Endothelial cell of umbilical vein (primary cell): ENCODE measurements around the gene HMMR. TPM values are rescaled to one million over a fixed set of nuclear protein-coding genes. Genes with fewer than 3 reads are reported as not detected.

ENCODE experiments used
- BruUV-seq: library from RNA; stranded (reverse); fragments of 400-500 nt; replicated peaks from 2 replicates; lab custom pipeline; 2021; lab: Mats Ljungman, UMichigan
- CTCF ChIA-PET: fragments of 300-600, 350-600 bp; sonication (Branson Sonifier 250); formaldehyde crosslinking; loops from one replicate; lab custom pipeline; 2021; ENCODE audit warnings: antibody characterized with exemption, inconsistent platforms; lab: Charles Lee
- POLR2A ChIA-PET: fragments of 300-600, 350-600 bp; sonication (Branson Sonifier 250); formaldehyde crosslinking; loops from one replicate; lab custom pipeline; 2021; ENCODE audit warnings: antibody characterized with exemption, inconsistent platforms; lab: Charles Lee
- DNase-seq: peaks from one replicate; pipeline ENCODE4 v3.0.0-alpha.2; 2011; ENCODE audit warnings: low read depth, low spot score
- FAIRE-seq: peaks from 2 replicates; lab custom pipeline; 2011; peaks lifted over from hg19 to GRCh38; lab: Jason Lieb, UNC
- H2AFZ ChIP-seq: 2 replicates; pipeline ENCODE4 v1.6.0; 2012; ENCODE audit warnings: low read depth, low read length, control low read depth, inconsistent platforms
- H3K27ac ChIP-seq: 2 replicates; pipeline ENCODE4 v1.5.1; 2011; ENCODE audit warnings: low read depth, mild to moderate bottlenecking, control low read depth, low read length, moderate library complexity; ENCODE audit not compliant: insufficient read depth
- H3K27me3 ChIP-seq, 2 experiments: 2 replicates each; pipeline versions ENCODE4 v1.6.0 to v1.6.1; 2011; ENCODE audit warnings: low read length in 2 of 2, mixed read lengths in 1 of 2; ENCODE audit not compliant: control insufficient read depth in 2 of 2, insufficient read depth in 2 of 2
- H3K36me3 ChIP-seq, 2 experiments: 2 replicates in 1 of 2; 3 replicates in 1 of 2; pipeline ENCODE4 v1.5.1; 2011; ENCODE audit warnings: low read length in 2 of 2, mild to moderate bottlenecking in 1 of 2, moderate library complexity in 1 of 2; ENCODE audit not compliant: control insufficient read depth in 2 of 2, insufficient read depth in 2 of 2; ENCODE audit errors: extremely low read depth in 1 of 2
- H3K4me1 ChIP-seq: 3 replicates; pipeline ENCODE4 v1.5.1; 2011; ENCODE audit warnings: mild to moderate bottlenecking, low read length; ENCODE audit not compliant: control insufficient read depth, insufficient read depth; ENCODE audit errors: extremely low read depth
- H3K4me2 ChIP-seq: 2 replicates; pipeline ENCODE4 v1.6.1; 2011; ENCODE audit warnings: low read length, control low read depth, mixed read lengths; ENCODE audit not compliant: insufficient read depth
- H3K4me3 ChIP-seq, 3 experiments: fragments of 200-600 bp in 1 of 3; sonication (generic), shearing (Covaris generic) in 1 of 3; replicated peaks in 1 of 3; 2 replicates each; pipeline ENCODE4 v1.5.1; 2011 to 2016; ENCODE audit warnings: control low read depth in 3 of 3, low read length in 3 of 3, mild to moderate bottlenecking in 2 of 3, inconsistent platforms in 1 of 3, low read depth in 1 of 3, moderate library complexity in 1 of 3; ENCODE audit not compliant: insufficient read depth in 1 of 3
- H3K79me2 ChIP-seq: 2 replicates; pipeline ENCODE4 v1.6.0; 2012; ENCODE audit warnings: low read length, inconsistent platforms; ENCODE audit not compliant: control insufficient read depth, insufficient read depth
- H3K9ac ChIP-seq: replicated peaks from 2 replicates; pipeline ENCODE3; 2011; ENCODE audit warnings: low read length, control low read depth; ENCODE audit not compliant: insufficient read depth; ENCODE audit errors: extremely low read depth
- H3K9me1 ChIP-seq: replicated peaks from 3 replicates; pipeline ENCODE4 v1.6.0; 2011; ENCODE audit warnings: mild to moderate bottlenecking, low read length; ENCODE audit not compliant: control insufficient read depth, insufficient read depth; ENCODE audit errors: extremely low read depth
- H3K9me3 ChIP-seq: replicated peaks from 2 replicates; pipeline ENCODE4 v1.5.1; 2012; ENCODE audit warnings: low read length, inconsistent platforms; ENCODE audit not compliant: control insufficient read depth, insufficient read depth
- H4K20me1 ChIP-seq: replicated peaks from 2 replicates; pipeline ENCODE3; 2011; ENCODE audit warnings: mild to moderate bottlenecking, low read length; ENCODE audit not compliant: control insufficient read depth, insufficient read depth; ENCODE audit errors: extremely low read depth
- GATA2 ChIP-seq: IDR thresholded peaks from 2 replicates; pipeline ENCODE4 v1.7.0; 2011; ENCODE audit warnings: low read depth, mild to moderate bottlenecking, moderate library complexity, mixed read lengths, low read length; ENCODE audit not compliant: insufficient read length, insufficient read depth
- JUN ChIP-seq: IDR thresholded peaks from 2 replicates; pipeline ENCODE4 v1.6.1; 2011; ENCODE audit warnings: borderline replicate concordance, low read depth; ENCODE audit not compliant: insufficient read length, insufficient read depth
- MAX ChIP-seq: IDR thresholded peaks from 2 replicates; pipeline ENCODE4 v1.6.1; 2011; ENCODE audit not compliant: insufficient read depth, insufficient read length
- POLR2A ChIP-seq: IDR thresholded peaks from 2 replicates; pipeline ENCODE4 v1.6.1; 2012; ENCODE audit warnings: low read depth, mild to moderate bottlenecking, control low read depth, low read length
- POLR2AphosphoS5 ChIP-seq: IDR thresholded peaks from 2 replicates; pipeline ENCODE4 v1.6.1; 2012; ENCODE audit warnings: low read depth, mild to moderate bottlenecking, control low read depth, low read length, moderate library complexity; ENCODE audit not compliant: insufficient read depth
- dilution Hi-C: fragments of 300-500 bp; cut with MboI; formaldehyde crosslinking; loops from one replicate; pipeline ENCODE4 v1.15.0; 2019; ENCODE audit warnings: low sequenced_read_pairs; ENCODE audit not compliant: extremely low pct_ligation_motif_present
- intact Hi-C: fragments of 100-400 bp; cut with micrococcal nuclease; formaldehyde crosslinking; loops from one replicate; pipeline ENCODE4 v1.10.0; 2022
- polyA plus RNA-seq, 4 experiments: library from polyadenylated mRNA; depleted of rRNA in 3 of 4; stranded (reverse) in 3 of 4; unstranded in 1 of 4; fragments of >200 nt; gene quantifications; 2 replicates each; pipeline versions ENCODE4 v1.2.1 to v1.2.3, GENCODE V29; 2011 to 2012; ENCODE audit warnings: missing spikeins in 1 of 4
- total RNA-seq: library from RNA; stranded (reverse); gene quantifications from 2 replicates; pipeline ENCODE4 v1.2.3, GENCODE V29; 2021
- TF ChIP-seq, protein P1 (sequence below), 2 donors: IDR thresholded peaks; 1 replicate in 1 of 2; 2 replicates in 1 of 2; pipeline ENCODE4 v1.5.1; 2011; ENCODE audit warnings: low read length in 2 of 2, mild to moderate bottlenecking in 2 of 2, moderate library complexity in 2 of 2, control low read depth in 1 of 2, inconsistent platforms in 1 of 2, low read depth in 1 of 2; ENCODE audit not compliant: insufficient read depth in 1 of 2; ENCODE audit errors: extremely low read depth in 1 of 2

The HMMR gene
- total and polyA plus RNA-seq, 2 donors (not counting 3 experiments of a cell fraction or from before 2014, with no cell fraction given) = 5.5 to 31.0 TPM

DNA sequence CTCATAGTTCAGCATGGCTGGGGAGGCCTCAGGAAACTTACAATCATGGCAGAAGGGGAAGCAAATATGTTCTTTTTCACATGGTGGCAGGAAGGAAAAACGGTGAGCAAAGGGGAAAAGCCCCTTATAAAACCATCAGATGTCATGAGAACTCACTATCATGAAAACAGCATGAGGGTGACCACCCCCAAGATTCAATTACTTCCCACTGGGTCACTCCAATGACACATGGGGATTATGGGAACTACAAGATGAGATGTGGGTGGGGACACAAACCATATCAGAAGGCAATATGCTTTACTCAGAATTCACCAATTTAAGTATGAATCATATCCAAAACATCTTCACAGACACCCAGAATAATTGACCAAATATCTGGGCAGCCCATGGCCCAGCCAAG is 64.7 kb downstream of the HMMR start:
- DNase-seq = no peak
- Histone ChIP-seq H3K27ac (no peak overlapping the region), H3K9ac (no peak overlapping the region), H3K27me3 (no peaks in the 10 kb centered on the region), H4K20me1 (peaks cover 2% of the 10 kb centered on the region), H3K4me3 (no peak overlapping the region), H3K79me2 (no peaks in the 10 kb centered on the region), H2AFZ (no peak overlapping the region), H3K4me2 (no peak overlapping the region), H3K4me1 (no peaks in the 10 kb centered on the region), H3K9me3 (no peaks in the 10 kb centered on the region), H3K9me1 (no peaks in the 10 kb centered on the region), H3K36me3 (peaks cover 1 to 8% of the 10 kb centered on the region in 2 experiments)
- no peak for FAIRE-seq
- intact Hi-C loops (no loop called here), dilution Hi-C loops (no loop called here)
- ChIA-PET POLR2A (no interaction called here), CTCF (no interaction called here)
- BruUV-seq = no TSS peak
- no peak for TF ChIP-seq MAX
- no peak for TF ChIP-seq JUN
- TF ChIP-seq, protein P1, sequence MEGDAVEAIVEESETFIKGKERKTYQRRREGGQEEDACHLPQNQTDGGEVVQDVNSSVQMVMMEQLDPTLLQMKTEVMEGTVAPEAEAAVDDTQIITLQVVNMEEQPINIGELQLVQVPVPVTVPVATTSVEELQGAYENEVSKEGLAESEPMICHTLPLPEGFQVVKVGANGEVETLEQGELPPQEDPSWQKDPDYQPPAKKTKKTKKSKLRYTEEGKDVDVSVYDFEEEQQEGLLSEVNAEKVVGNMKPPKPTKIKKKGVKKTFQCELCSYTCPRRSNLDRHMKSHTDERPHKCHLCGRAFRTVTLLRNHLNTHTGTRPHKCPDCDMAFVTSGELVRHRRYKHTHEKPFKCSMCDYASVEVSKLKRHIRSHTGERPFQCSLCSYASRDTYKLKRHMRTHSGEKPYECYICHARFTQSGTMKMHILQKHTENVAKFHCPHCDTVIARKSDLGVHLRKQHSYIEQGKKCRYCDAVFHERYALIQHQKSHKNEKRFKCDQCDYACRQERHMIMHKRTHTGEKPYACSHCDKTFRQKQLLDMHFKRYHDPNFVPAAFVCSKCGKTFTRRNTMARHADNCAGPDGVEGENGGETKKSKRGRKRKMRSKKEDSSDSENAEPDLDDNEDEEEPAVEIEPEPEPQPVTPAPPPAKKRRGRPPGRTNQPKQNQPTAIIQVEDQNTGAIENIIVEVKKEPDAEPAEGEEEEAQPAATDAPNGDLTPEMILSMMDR (IDR thresholded peaks at IDR 0.05; ENCODE audit: extremely low read depth in 1 of 2, insufficient read depth in 1 of 2, low read depth in 1 of 2, low read length in 2 of 2) = no peak
- TF ChIP-seq POLR2AphosphoS5 = no peak
- TF ChIP-seq GATA2 = no peak
- TF ChIP-seq POLR2A = no peak
